Spleen (tissue), 11 donors: ENCODE measurements around the gene CDKN1C. TPM values are rescaled to one million over a fixed set of nuclear protein-coding genes. Genes with fewer than 3 reads are reported as not detected.

ENCODE experiments used
- DNase-seq: peaks from one replicate; pipeline ENCODE4 v3.0.0-alpha.2; 2020
- H3K27ac ChIP-seq, 8 donors: fragments of 200-600 bp; sonication (generic) in 7 of 8; 1 replicate in 4 of 8; 2 replicates in 4 of 8; pipeline versions ENCODE4 v1.5.0 to v1.8.0; 2016 to 2021; ENCODE audit warnings: inconsistent platforms in 4 of 8, mild to moderate bottlenecking in 4 of 8, moderate library complexity in 1 of 8
- H3K27me3 ChIP-seq, 7 donors: fragments of 200-600 bp; sonication (generic) in 6 of 7; replicated peaks in 1 of 7; 1 replicate in 4 of 7; 2 replicates in 3 of 7; pipeline versions ENCODE4 v1.5.0 to v1.8.0; 2016 to 2021; ENCODE audit warnings: inconsistent platforms in 3 of 7, mild to moderate bottlenecking in 1 of 7
- H3K36me3 ChIP-seq, 6 donors: fragments of 200-600 bp; sonication (generic) in 5 of 6; 1 replicate in 4 of 6; 2 replicates in 2 of 6; pipeline versions ENCODE4 v1.5.0 to v1.8.0; 2016 to 2021; ENCODE audit warnings: inconsistent platforms in 2 of 6
- H3K4me1 ChIP-seq, 6 donors: fragments of 200-600 bp; sonication (generic) in 5 of 6; 1 replicate in 3 of 6; 2 replicates in 3 of 6; pipeline versions ENCODE4 v1.5.0 to v1.8.0; 2016 to 2021; ENCODE audit warnings: inconsistent platforms in 3 of 6
- H3K4me3 ChIP-seq, 8 donors: fragments of 200-600 bp; sonication (generic) in 7 of 8; 1 replicate in 4 of 8; 2 replicates in 4 of 8; pipeline versions ENCODE4 v1.5.0 to v1.8.0; 2016 to 2021; ENCODE audit warnings: inconsistent platforms in 4 of 8, mild to moderate bottlenecking in 4 of 8, moderate library complexity in 2 of 8
- H3K9me3 ChIP-seq, 8 donors: fragments of 200-600 bp; sonication (generic) in 7 of 8; 1 replicate in 4 of 8; 2 replicates in 4 of 8; pipeline versions ENCODE4 v1.5.0 to v1.8.0; 2016 to 2021; ENCODE audit warnings: inconsistent platforms in 4 of 8
- CTCF ChIP-seq, 11 experiments: fragments of 200-600 bp in 7 of 11; fragments of 450-650 bp in 4 of 11; sonication (generic) in 4 of 11; IDR thresholded peaks in 8 of 11; conservative IDR thresholded peaks in 3 of 11; 1 replicate in 7 of 11; 2 replicates in 4 of 11; pipeline versions ENCODE4 v1.4.0 to v1.8.0; 2016 to 2021; ENCODE audit warnings: antibody characterized with exemption in 11 of 11, inconsistent platforms in 4 of 11, mild to moderate bottlenecking in 1 of 11
- POLR2A ChIP-seq, 3 donors: fragments of 450-650 bp; IDR thresholded peaks; one replicate each; pipeline ENCODE4 v1.5.1; 2017; ENCODE audit warnings: antibody characterized with exemption in 3 of 3, mild to moderate bottlenecking in 1 of 3
- POLR2AphosphoS5 ChIP-seq, 3 donors: sonication (generic); formaldehyde crosslinking; IDR thresholded peaks; one replicate each; pipeline ENCODE4 v1.5.1; 2017; ENCODE audit warnings: antibody characterized with exemption in 3 of 3
- WGBS, 5 donors: extraction: QIAGEN DNeasy Blood & Tissue Kit in 3 of 5; methylation state at CpG; one replicate each; pipeline versions ENCODE4 v1.1.5 to v1.1.7; 2013 to 2018; 5-methylcytosine and 5-hydroxymethylcytosine counted together
- intact Hi-C: fragments of 100-400 bp; cut with DNase I; formaldehyde crosslinking; loops from one replicate; pipeline ENCODE4 v1.15.0; 2023; ENCODE audit warnings: low total_unique reads
- polyA plus RNA-seq, 3 donors: library from polyadenylated mRNA; stranded (reverse); fragments of 200-250 nt; gene quantifications; one replicate each; pipeline ENCODE4 v1.2.1, GENCODE V29; 2013
- total RNA-seq, 7 donors: library from RNA; depleted of rRNA in 3 of 7; stranded (reverse); fragments of >200 nt in 3 of 7; fragmentation: NEBNext Ultra II Directional in 4 of 7; extraction: Animal tissue kit (Norgen Biotek cat#: 25700) in 4 of 7; gene quantifications; one replicate each; pipeline versions ENCODE4 v1.1.0 to v1.2.1, GENCODE V29; 2016 to 2021
- donor health status: healthy with polysubstance abuse.
- donor health status: DM: no; HTN: no; CAD: no; lungs with moderate emphysema.
- donor health status: DM: no; HTN: no; CAD: no.
- donor health status: Bipolar disorder and iron deficiency.
- donor health status: healthy.
- donor health status: DM: no; HTN: no; CAD: no.
- donor health status: DM: yes; HTN: yes; CAD: no.

CDKN1C gene
- total and polyA plus RNA-seq, 10 donors, result 5.4 to 40.4 (median 14.2) TPM

GRCh38 chr11:2926611-2927051, 41.1 kb upstream of the CDKN1C start:
- Histone ChIP-seq H3K9me3 (no peaks in the 10 kb centered on the region), H3K4me3 (no peak overlapping the region), H3K27ac (no peak overlapping the region), H3K36me3 (no peaks in the 10 kb centered on the region), H3K4me1 (peaks cover 17 to 37% (median 32%) of the 10 kb centered on the region in 6 donors), H3K27me3 (peaks cover 0 to 59% (median 34%) of the 10 kb centered on the region in 7 donors)
- intact Hi-C loops, result no loop called here
- DNase-seq, result peak; percentile 68
- WGBS, 5 donors, result 87 to 93% (median 92%) methylated on average over 9 to 11 of the region's 11 CpGs
- TF ChIP-seq POLR2A (IDR thresholded peaks at IDR 0.05) (no peak), CTCF (IDR thresholded peaks at IDR 0.05 in 8 of 11, conservative IDR thresholded peaks at IDR 0.05 in 3 of 11) (no peak), POLR2AphosphoS5 (IDR thresholded peaks at IDR 0.05) (no peak)

GRCh38 chr11:2924821-2925675, 39.5 kb upstream of the CDKN1C start:
- Histone ChIP-seq H3K36me3 (no peaks in the 10 kb centered on the region), H3K27ac (no peak overlapping the region), H3K4me3 (no peak overlapping the region), H3K9me3 (no peaks in the 10 kb centered on the region), H3K4me1 (peaks cover 16 to 27% (median 24%) of the 10 kb centered on the region in 6 donors), H3K27me3 (peaks cover 0 to 43% (median 33%) of the 10 kb centered on the region in 7 donors)
- DNase-seq, result no peak
- intact Hi-C loops, result no loop called here
- 84 to 94% (median 90%) methylated on average over 28 to 30 of the region's 30 CpGs for WGBS, 5 donors
- no peak for TF ChIP-seq POLR2AphosphoS5 (IDR thresholded peaks at IDR 0.05)
- no peak for TF ChIP-seq POLR2A (IDR thresholded peaks at IDR 0.05)
- TF ChIP-seq CTCF (IDR thresholded peaks at IDR 0.05 in 8 of 11, conservative IDR thresholded peaks at IDR 0.05 in 3 of 11), result no peak

- Histone ChIP-seq H3K4me3 (no peak overlapping the region), H3K36me3 (no peaks in the 10 kb centered on the region), H3K4me1 (peaks cover 11 to 20% (median 17%) of the 10 kb centered on the region in 6 donors), H3K27me3 (peaks cover 0 to 36% (median 26%) of the 10 kb centered on the region in 7 donors), H3K9me3 (no peaks in the 10 kb centered on the region), H3K27ac (no peak overlapping the region)
- WGBS, 5 donors, result 82 to 93% (median 89%) methylated on average over 4 to 10 of the region's 10 CpGs
- DNase-seq, result no peak
- TF ChIP-seq POLR2AphosphoS5 (IDR thresholded peaks at IDR 0.05) (no peak), CTCF (IDR thresholded peaks at IDR 0.05 in 8 of 11, conservative IDR thresholded peaks at IDR 0.05 in 3 of 11) (no peak)
- intact Hi-C loops, result no loop called here
Measured at GRCh38 chr11:2924381-2924780, 38.8 kb upstream of the CDKN1C start.
